GM12878 (cell line): ENCODE data around the gene SETBP1. TPM values are rescaled to one million over a fixed set of nuclear protein-coding genes. Genes with fewer than 3 reads are reported as not detected.

ENCODE experiments used
- ATAC-seq: fragments of 200-7000 bp; cut with Tn5 transposase; 3 replicates; pipeline ENCODE4 v1.9.1; 2020; ENCODE audit warnings: mild to moderate bottlenecking, moderate library complexity
- BruUV-seq: library from RNA; stranded (reverse); fragments of 400-500 nt; replicated peaks from 2 replicates; lab custom pipeline; 2021; lab: Mats Ljungman, UMichigan
- CTCF ChIA-PET: fragments of 300-600 bp; sonication (Branson Sonifier 250); formaldehyde crosslinking; extraction: SDS; loops from one replicate; lab custom pipeline; 2021; ENCODE audit warnings: inconsistent platforms; lab: Yijun Ruan, JAX
- POLR2A ChIA-PET: fragments of 350-600 bp; formaldehyde crosslinking; extraction: SDS; loops from one replicate; lab custom pipeline; 2021; ENCODE audit warnings: inconsistent platforms; lab: Charles Lee
- RAD21 ChIA-PET: fragments of 300-600 bp; sonication (Branson Sonifier 250); formaldehyde crosslinking; loops from one replicate; lab custom pipeline; 2023; ENCODE audit warnings: antibody characterized with exemption; ENCODE audit not compliant: unreplicated experiment; lab: Charles Lee
- SMC1A ChIA-PET: fragments of 300-600 bp; sonication (Branson Sonifier 250); formaldehyde crosslinking; loops from one replicate; lab custom pipeline; 2023; ENCODE audit not compliant: unreplicated experiment, uncharacterized antibody; lab: Charles Lee
- DNase-seq: peaks from one replicate; pipeline ENCODE4 v3.0.0-alpha.2; 2011; ENCODE audit warnings: low read depth, low spot score
- FAIRE-seq: peaks from 3 replicates; lab custom pipeline; 2011; peaks lifted over from hg19 to GRCh38; lab: Jason Lieb, UNC
- H2AFZ ChIP-seq: 2 replicates; pipeline ENCODE4 v1.6.0; 2011; ENCODE audit warnings: low read depth, low read length, control low read depth; ENCODE audit not compliant: control insufficient read depth
- H3K27ac ChIP-seq: 2 replicates; pipeline ENCODE4 v1.5.1; 2011; ENCODE audit warnings: control low read depth; ENCODE audit not compliant: control insufficient read depth, insufficient read depth
- H3K27me3 ChIP-seq, 2 experiments: replicated peaks in 1 of 2; 2 replicates each; pipeline versions ENCODE4 v1.6.0 to v1.6.1; 2011; ENCODE audit warnings: low read length in 1 of 2; ENCODE audit not compliant: control insufficient read depth in 2 of 2, insufficient read depth in 2 of 2
- H3K36me3 ChIP-seq, 2 experiments: 2 replicates each; pipeline ENCODE4 v1.5.1; 2011; ENCODE audit warnings: low read length in 1 of 2; ENCODE audit not compliant: control insufficient read depth in 2 of 2, insufficient read depth in 2 of 2
- H3K4me1 ChIP-seq: 2 replicates; pipeline ENCODE4 v1.6.1; 2011; ENCODE audit warnings: mild to moderate bottlenecking, low read length, moderate library complexity, mixed read lengths; ENCODE audit not compliant: control insufficient read depth, insufficient read depth
- H3K4me2 ChIP-seq: 2 replicates; pipeline ENCODE4 v1.6.0; 2011; ENCODE audit warnings: control low read depth; ENCODE audit not compliant: control insufficient read depth, insufficient read depth
- H3K4me3 ChIP-seq: fragments of 200-600 bp; sonication (generic); 2 replicates; pipeline ENCODE4 v1.5.1; 2016
- H3K79me2 ChIP-seq: 2 replicates; pipeline ENCODE4 v1.6.0; 2011; ENCODE audit warnings: low read length; ENCODE audit not compliant: control insufficient read depth, insufficient read depth
- H3K9ac ChIP-seq: 2 replicates; pipeline ENCODE4 v1.8.0; 2011; ENCODE audit warnings: low read length, control low read depth, mixed read lengths; ENCODE audit not compliant: control insufficient read depth, insufficient read depth
- H3K9me3 ChIP-seq: replicated peaks from 3 replicates; pipeline ENCODE4 v1.5.1; 2011; ENCODE audit warnings: mild to moderate bottlenecking, low read length; ENCODE audit not compliant: control insufficient read depth, insufficient read depth
- H4K20me1 ChIP-seq: 2 replicates; pipeline ENCODE4 v1.6.0; 2011; ENCODE audit not compliant: control insufficient read depth, insufficient read depth
- CHD2 ChIP-seq: IDR thresholded peaks from 2 replicates; pipeline ENCODE4 v1.6.1; 2011; ENCODE audit warnings: low read depth, low read length, improper control_type of control experiment, borderline replicate concordance
- FOXM1 ChIP-seq: IDR thresholded peaks from 2 replicates; pipeline ENCODE4 v1.6.1; 2012; ENCODE audit warnings: low read depth, mild to moderate bottlenecking, inconsistent platforms, low read length, moderate library complexity
- KLF5 ChIP-seq: fragments of 450-650 bp; IDR thresholded peaks from 2 replicates; pipeline ENCODE4 v1.6.1; 2014; ENCODE audit warnings: mild to moderate bottlenecking; ENCODE audit not compliant: partially characterized antibody
- NFYB ChIP-seq: IDR thresholded peaks from 2 replicates; pipeline ENCODE4 v1.6.1; 2011; ENCODE audit warnings: low read depth, mild to moderate bottlenecking, low read length, improper control_type of control experiment, moderate library complexity; ENCODE audit not compliant: insufficient read depth
- POLR2AphosphoS5 ChIP-seq: IDR thresholded peaks from 2 replicates; pipeline ENCODE4 v1.6.1; 2011; ENCODE audit warnings: mild to moderate bottlenecking, low read length, inconsistent platforms
- RCOR1 ChIP-seq: conservative IDR thresholded peaks from 2 replicates; pipeline ENCODE4 v1.6.1; 2012; ENCODE audit warnings: low read depth, low read length, improper control_type of control experiment
- SMARCA5 ChIP-seq: fragments of 450-650 bp; IDR thresholded peaks from 2 replicates; pipeline ENCODE4 v1.6.1; 2017; ENCODE audit warnings: mild to moderate bottlenecking
- SMC3 ChIP-seq: IDR thresholded peaks from 2 replicates; pipeline ENCODE4 v1.6.1; 2011; ENCODE audit warnings: low read length, improper control_type of control experiment, borderline replicate concordance
- ZSCAN29 ChIP-seq: fragments of 450-650 bp; IDR thresholded peaks from 2 replicates; pipeline ENCODE4 v1.6.1; 2017; ENCODE audit warnings: mild to moderate bottlenecking, moderate library complexity
- ZZZ3 ChIP-seq: IDR thresholded peaks from 2 replicates; pipeline ENCODE4 v1.6.1; 2011; ENCODE audit warnings: low read depth; ENCODE audit not compliant: control insufficient read depth, insufficient read length
- WGBS: methylation state at CpG from one replicate; pipeline ENCODE4 v1.1.6; 2016; ENCODE audit warnings: low lambda C conversion rate; ENCODE audit not compliant: insufficient replicate concordance, insufficient coverage; ENCODE audit errors: missing lambda C conversion rate; 5-methylcytosine and 5-hydroxymethylcytosine counted together
- in situ Hi-C: fragments of 300-500 bp; cut with MboI; formaldehyde crosslinking; loops from 9 replicates; pipeline ENCODE4 v1.14.3; 2018; ENCODE audit warnings: mixed read lengths
- intact Hi-C: fragments of 100-400 bp; cut with micrococcal nuclease; formaldehyde crosslinking; loops from one replicate; pipeline ENCODE4 v1.14.2; 2022; ENCODE audit not compliant: unreplicated experiment
- polyA plus RNA-seq, 11 experiments: library from polyadenylated mRNA; depleted of rRNA in 4 of 11; unstranded in 6 of 11; stranded (reverse) in 5 of 11; fragments of >200 nt; fragmentation: Nextera tagmentation in 4 of 11; fragmentation: Illumina TruSeq in 1 of 11; extraction: Ambion mirVana in 4 of 11; extraction: Trizol in 1 of 11; gene quantifications; 1 replicate in 1 of 11; 2 replicates in 10 of 11; pipeline versions ENCODE4 v1.2.1 to v1.2.3, GENCODE V29; 2011 to 2016; ENCODE audit warnings: inconsistent platforms in 2 of 11, missing spikeins in 2 of 11, low read depth in 1 of 11
- total RNA-seq, 4 experiments: library from RNA; depleted of rRNA in 3 of 4; stranded (reverse); fragments of >200 nt in 3 of 4; fragmentation: Illumina TruSeq in 1 of 4; extraction: Trizol in 1 of 4; gene quantifications; 2 replicates each; pipeline versions ENCODE4 v1.2.1 to v1.2.3, GENCODE V29; 2013 to 2021

The SETBP1 gene
- total and polyA plus RNA-seq, 10 of the 15 experiments (the other 5 are each of a cell fraction or from before 2014, with no cell fraction given) = 0.99 to 29.7 (median 8.3) TPM

DNA sequence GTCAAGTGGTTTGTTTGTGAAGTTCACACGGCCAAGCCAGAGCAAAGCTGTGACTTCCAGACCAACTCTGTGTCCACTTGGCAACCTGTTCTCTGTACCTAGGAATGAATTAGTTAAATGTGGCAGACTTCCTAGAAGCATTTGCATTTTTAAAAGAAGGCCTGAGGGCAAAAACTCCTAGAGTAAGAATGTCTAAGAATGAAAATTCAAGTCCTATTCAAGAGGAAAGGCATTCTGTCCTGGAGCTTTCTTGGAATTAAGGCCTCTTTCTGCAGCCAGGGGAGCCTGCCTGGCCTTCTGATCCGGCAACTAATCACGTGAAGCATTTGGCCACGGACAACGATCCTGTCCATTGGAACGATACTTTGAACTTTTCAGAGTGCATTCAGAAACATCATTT is 155.0 kb downstream of the SETBP1 start:
- no TSS peak for BruUV-seq
- POLR2A ChIA-PET = interaction anchor here (0.9 kb wide), 1 partner anchor 156 kb away, joined by 5 read pairs; no protein-coding TSS in a partner anchor
- Histone ChIP-seq H2AFZ (no peak overlapping the region), H3K27ac (no peak overlapping the region), H3K4me3 (no peak overlapping the region), H3K4me2 (no peak overlapping the region), H3K9me3 (no peaks in the 10 kb centered on the region; the same call in 2 of the 3 replicates), H3K27me3 (no peaks in the 10 kb centered on the region)
- WGBS = 87% methylated on average over 6 of the region's 6 CpGs
- FAIRE-seq (no peak), DNase-seq (no peak)
- intact Hi-C loops = loop anchor here (5.0 kb wide), 1 partner anchor 48 kb away; no protein-coding TSS in a partner anchor
- no peak for TF ChIP-seq ZZZ3
- TF ChIP-seq KLF5 = no peak
- TF ChIP-seq FOXM1 = no peak
- TF ChIP-seq SMARCA5 = no peak
- no peak for TF ChIP-seq ZSCAN29
- no peak for TF ChIP-seq RCOR1
- no peak for TF ChIP-seq CHD2
- no peak for TF ChIP-seq POLR2AphosphoS5
- no peak for TF ChIP-seq NFYB
- TF ChIP-seq SMC3 = no peak
- TF ChIP-seq, all 136 proteins: peak for 0
- SMC1A ChIA-PET = interaction anchor here (1.0 to 2.4 kb wide), 6 partner anchors 13 to 43 kb away, joined by 3 to 9 read pairs (median 4); no protein-coding TSS in a partner anchor
- no peaks in the 10 kb centered on the region for H3K36me3 ChIP-seq
- no peak overlapping the region for H3K9ac ChIP-seq
- ATAC-seq = no peak
- RAD21 ChIA-PET = interaction anchor here (0.8 to 0.9 kb wide), 2 partner anchors 8 to 362 kb away, joined by 3 read pairs; no protein-coding TSS in a partner anchor
- in situ Hi-C loops = no loop called here
- H4K20me1 ChIP-seq = no peaks in the 10 kb centered on the region
- H3K4me1 ChIP-seq = peaks cover 16% of the 10 kb centered on the region
- CTCF ChIA-PET = interaction anchor here (0.6 to 1.4 kb wide), 3 partner anchors 9 to 156 kb away, joined by 3 to 6 read pairs (median 3); no protein-coding TSS in a partner anchor
- H3K79me2 ChIP-seq = no peaks in the 10 kb centered on the region
